Measurements from ENCODE around the gene SPOCK1.

The SPOCK1 gene

GRCh38 chr5:137357436-137357835 is 141.7 kb downstream of the SPOCK1 start:
- DNase-seq = no peak

GRCh38 chr5:137356127-137356526 is 143.0 kb downstream of the SPOCK1 start:
- DNase-seq = no peak

- DNase-seq = no peak
Observed at GRCh38 chr5:137355708-137356107, 143.4 kb downstream of the SPOCK1 start.

- no peak for DNase-seq
Observed at GRCh38 chr5:137352095-137352494, 147.0 kb downstream of the SPOCK1 start.

- no peak for DNase-seq
Observed at GRCh38 chr5:137350791-137351190, 148.3 kb downstream of the SPOCK1 start.

- DNase-seq = no peak
Observed at GRCh38 chr5:137348759-137349158, 150.4 kb downstream of the SPOCK1 start.

- DNase-seq = no peak
Observed at GRCh38 chr5:137347865-137348264, 151.3 kb downstream of the SPOCK1 start.

- DNase-seq = no peak
Observed at GRCh38 chr5:137346281-137346680, 152.8 kb downstream of the SPOCK1 start.

- DNase-seq = no peak
Observed at GRCh38 chr5:137345396-137345795, 153.7 kb downstream of the SPOCK1 start.

- no peak for DNase-seq
Observed at GRCh38 chr5:137344723-137345322, 154.3 kb downstream of the SPOCK1 start.

- no peak for DNase-seq
Observed at GRCh38 chr5:137344021-137344420, 155.1 kb downstream of the SPOCK1 start.

- DNase-seq = no peak
Observed at GRCh38 chr5:137342764-137343163, 156.4 kb downstream of the SPOCK1 start.

GRCh38 chr5:137341831-137342230 is 157.3 kb downstream of the SPOCK1 start:
- no peak for DNase-seq

- DNase-seq = no peak
Observed at GRCh38 chr5:137340881-137341280, 158.2 kb downstream of the SPOCK1 start.

- no peak for DNase-seq
Observed at GRCh38 chr5:137336565-137337120, 162.5 kb downstream of the SPOCK1 start.

- DNase-seq = no peak
Observed at GRCh38 chr5:137336161-137336560, 163.0 kb downstream of the SPOCK1 start.

GRCh38 chr5:137335493-137335892 is 163.6 kb downstream of the SPOCK1 start:
- no peak for DNase-seq

GRCh38 chr5:137333928-137334327 is 165.2 kb downstream of the SPOCK1 start:
- DNase-seq = no peak

GRCh38 chr5:137333475-137333874 is 165.7 kb downstream of the SPOCK1 start:
- no peak for DNase-seq

GRCh38 chr5:137332296-137332695 is 166.8 kb downstream of the SPOCK1 start:
- no peak for DNase-seq

GRCh38 chr5:137329586-137330296 is 169.4 kb downstream of the SPOCK1 start:
- DNase-seq = no peak

- no peak for DNase-seq
Observed at GRCh38 chr5:137328991-137329390, 170.1 kb downstream of the SPOCK1 start.

GRCh38 chr5:137328463-137328862 is 170.7 kb downstream of the SPOCK1 start:
- DNase-seq = no peak

GRCh38 chr5:137325721-137326120 is 173.4 kb downstream of the SPOCK1 start:
- DNase-seq = no peak
